Loucy (cell line): Measurements from ENCODE around the gene EDIL3.

Experiments used
- H2AFZ ChIP-seq: fragments of 200-600 bp; sonication (generic); 2 replicates; pipeline ENCODE4 v1.6.0; 2016; ENCODE audit warnings: antibody characterized with exemption, mild to moderate bottlenecking, low read length, moderate library complexity
- H3F3A ChIP-seq: fragments of 200-600 bp; 2 replicates; pipeline ENCODE4 v1.6.0; 2016; ENCODE audit warnings: antibody characterized with exemption, low read depth, mild to moderate bottlenecking
- H3K27me3 ChIP-seq: fragments of 200-600 bp; sonication (generic); 2 replicates; pipeline ENCODE4 v1.6.1; 2014; ENCODE audit warnings: low read length, mild to moderate bottlenecking; ENCODE audit not compliant: insufficient read depth, poor library complexity, severe bottlenecking
- H3K36me3 ChIP-seq: fragments of 200-600 bp; sonication (generic); 2 replicates; pipeline ENCODE4 v1.6.1; 2016; ENCODE audit warnings: low read length; ENCODE audit not compliant: insufficient read depth
- H3K4me1 ChIP-seq: fragments of 200-600 bp; sonication (generic); 2 replicates; pipeline ENCODE4 v1.5.1; 2014; ENCODE audit warnings: low read length, mild to moderate bottlenecking; ENCODE audit not compliant: insufficient read depth, poor library complexity, severe bottlenecking
- H3K4me2 ChIP-seq: fragments of 200-600 bp; sonication (generic); 2 replicates; pipeline ENCODE4 v1.6.0; 2014; ENCODE audit warnings: antibody characterized with exemption, low read length, low read depth, mild to moderate bottlenecking; ENCODE audit not compliant: poor library complexity, severe bottlenecking
- H3K4me3 ChIP-seq: fragments of 200-600 bp; sonication (generic); 2 replicates; pipeline ENCODE4 v1.5.1; 2014; ENCODE audit warnings: low read length, mild to moderate bottlenecking, mixed read lengths; ENCODE audit not compliant: poor library complexity, severe bottlenecking
- H3K79me2 ChIP-seq: fragments of 200-600 bp; sonication (generic); 2 replicates; pipeline ENCODE4 v1.6.1; 2014; ENCODE audit warnings: low read length; ENCODE audit not compliant: insufficient read depth
- H3K9ac ChIP-seq: fragments of 200-600 bp; sonication (generic); 2 replicates; pipeline ENCODE4 v1.6.0; 2014; ENCODE audit warnings: mild to moderate bottlenecking, low read depth, low read length, moderate library complexity; ENCODE audit not compliant: poor library complexity, severe bottlenecking
- H3K9me2 ChIP-seq: fragments of 200-600 bp; sonication (generic); replicated peaks from 2 replicates; pipeline ENCODE4 v1.6.1; 2016; ENCODE audit warnings: low read depth, low read length, mixed read lengths
- H3K9me3 ChIP-seq: fragments of 200-600 bp; sonication (generic); 2 replicates; pipeline ENCODE4 v1.6.1; 2014; ENCODE audit warnings: mild to moderate bottlenecking, antibody characterized with exemption, low read length, low read depth; ENCODE audit not compliant: insufficient read depth
- H4K20me1 ChIP-seq: fragments of 200-600 bp; sonication (generic); 2 replicates; pipeline ENCODE4 v1.6.0; 2014; ENCODE audit warnings: antibody characterized with exemption, low read length, mild to moderate bottlenecking; ENCODE audit not compliant: insufficient read depth, poor library complexity, severe bottlenecking
- CTCF ChIP-seq: fragments of 200-600 bp; sonication (generic); conservative IDR thresholded peaks from 2 replicates; pipeline ENCODE4 v1.5.1; 2014; ENCODE audit warnings: mild to moderate bottlenecking, antibody characterized with exemption, low read length
- EZH2phosphoT487 ChIP-seq: fragments of 200-600 bp; IDR thresholded peaks from 2 replicates; pipeline ENCODE4 v1.6.1; 2018; ENCODE audit warnings: antibody characterized with exemption, mild to moderate bottlenecking, moderate library complexity, borderline replicate concordance

Gene EDIL3

GRCh38 chr5:84255315-84255714 lies 129.4 kb downstream of the EDIL3 start:
- no peak overlapping the region for H3K4me2 ChIP-seq
- H3K79me2 ChIP-seq, result no peaks in the 10 kb centered on the region
- TF ChIP-seq EZH2phosphoT487 (no peak), CTCF (peak; percentile 60)
- no peak overlapping the region for H3K4me3 ChIP-seq
- no peaks in the 10 kb centered on the region for H3K9me2 ChIP-seq
- H3K36me3 ChIP-seq, result no peaks in the 10 kb centered on the region
- no peaks in the 10 kb centered on the region for H4K20me1 ChIP-seq
- no peaks in the 10 kb centered on the region for H3F3A ChIP-seq
- H3K27me3 ChIP-seq, result no peaks in the 10 kb centered on the region
- H3K9me3 ChIP-seq, result no peaks in the 10 kb centered on the region
- no peak overlapping the region for H2AFZ ChIP-seq
- no peak overlapping the region for H3K9ac ChIP-seq
- H3K4me1 ChIP-seq, result peaks cover 5% of the 10 kb centered on the region

- H3K9ac ChIP-seq, result no peak overlapping the region
- H3K9me3 ChIP-seq, result no peaks in the 10 kb centered on the region
- no peaks in the 10 kb centered on the region for H3K27me3 ChIP-seq
- H3K4me2 ChIP-seq, result no peak overlapping the region
- no peaks in the 10 kb centered on the region for H3K9me2 ChIP-seq
- no peaks in the 10 kb centered on the region for H3K4me1 ChIP-seq
- no peak overlapping the region for H3K4me3 ChIP-seq
- no peaks in the 10 kb centered on the region for H3F3A ChIP-seq
- TF ChIP-seq EZH2phosphoT487, result no peak
- no peak for TF ChIP-seq CTCF
- H4K20me1 ChIP-seq, result no peaks in the 10 kb centered on the region
- H3K79me2 ChIP-seq, result no peaks in the 10 kb centered on the region
- H2AFZ ChIP-seq, result no peak overlapping the region
- no peaks in the 10 kb centered on the region for H3K36me3 ChIP-seq
Observed at GRCh38 chr5:84253946-84254345, 130.7 kb downstream of the EDIL3 start.

GRCh38 chr5:84251503-84251902 lies 133.2 kb downstream of the EDIL3 start:
- Histone ChIP-seq H3K4me2 (no peak overlapping the region), H3K36me3 (no peaks in the 10 kb centered on the region), H3K79me2 (no peaks in the 10 kb centered on the region), H3K9me3 (no peaks in the 10 kb centered on the region), H3K27me3 (no peaks in the 10 kb centered on the region), H3K9ac (no peak overlapping the region), H4K20me1 (no peaks in the 10 kb centered on the region), H3K9me2 (no peaks in the 10 kb centered on the region), H3F3A (no peaks in the 10 kb centered on the region), H2AFZ (no peak overlapping the region), H3K4me1 (no peaks in the 10 kb centered on the region), H3K4me3 (no peak overlapping the region)
- TF ChIP-seq CTCF (no peak), EZH2phosphoT487 (no peak)
